IMR-90 (cell line): Measurements from ENCODE around the gene TRAF3. TPM values are rescaled to one million over a fixed set of nuclear protein-coding genes. Genes with fewer than 3 reads are reported as not detected.

ENCODE experiments used
- ATAC-seq: fragments of 200-7000 bp; cut with Tn5 transposase; 2 replicates; pipeline ENCODE4 v1.9.1; 2020; ENCODE audit warnings: low read depth, mild to moderate bottlenecking, moderate library complexity
- BruUV-seq: library from RNA; stranded (reverse); fragments of 400-500 nt; replicated peaks from 2 replicates; lab custom pipeline; 2021; lab: Mats Ljungman, UMichigan
- CTCF ChIA-PET: fragments of 300-600 bp; formaldehyde crosslinking; extraction: SDS; loops from one replicate; lab custom pipeline; 2021; ENCODE audit warnings: antibody characterized with exemption; lab: Yijun Ruan, JAX
- POLR2A ChIA-PET: fragments of 300-600 bp; sonication (Branson Sonifier 250); formaldehyde crosslinking; loops from one replicate; lab custom pipeline; 2022; ENCODE audit warnings: antibody characterized with exemption; ENCODE audit not compliant: unreplicated experiment; lab: Charles Lee
- DNase-seq: peaks from one replicate; pipeline ENCODE4 v3.0.0; 2013
- H2AFZ ChIP-seq: replicated peaks from 2 replicates; pipeline ENCODE3; 2013; ENCODE audit warnings: low read length, mild to moderate bottlenecking; ENCODE audit not compliant: poor library complexity
- H2AK5ac ChIP-seq: 2 replicates; pipeline ENCODE4 v1.6.1; 2013; ENCODE audit warnings: low read depth, low read length, inconsistent platforms
- H2AK9ac ChIP-seq: replicated peaks from 2 replicates; pipeline ENCODE3; 2013; ENCODE audit warnings: mild to moderate bottlenecking, low read depth, low read length, moderate library complexity; ENCODE audit not compliant: poor library complexity
- H2BK120ac ChIP-seq: 2 replicates; pipeline ENCODE4 v1.6.1; 2013; ENCODE audit warnings: low read depth, low read length, inconsistent platforms
- H2BK15ac ChIP-seq: 3 replicates; pipeline ENCODE4 v1.6.1; 2013; ENCODE audit warnings: low read depth, low read length, inconsistent platforms
- H2BK20ac ChIP-seq: 2 replicates; pipeline ENCODE4 v1.6.1; 2013; ENCODE audit warnings: low read depth, mild to moderate bottlenecking, inconsistent platforms, low read length, moderate library complexity
- H2BK5ac ChIP-seq: 2 replicates; pipeline ENCODE4 v1.6.1; 2013; ENCODE audit warnings: mild to moderate bottlenecking, low read depth, low read length, inconsistent platforms; ENCODE audit not compliant: poor library complexity, severe bottlenecking
- H3K14ac ChIP-seq: replicated peaks from 2 replicates; pipeline ENCODE4 v1.6.1; 2013; ENCODE audit warnings: low read depth, low read length, inconsistent platforms
- H3K18ac ChIP-seq: 2 replicates; pipeline ENCODE4 v1.6.1; 2013; ENCODE audit warnings: low read depth, low read length, control low read depth
- H3K23ac ChIP-seq: 2 replicates; pipeline ENCODE4 v1.6.1; 2013; ENCODE audit warnings: low read depth, low read length, inconsistent platforms
- H3K27ac ChIP-seq: 2 replicates; pipeline ENCODE4 v1.5.1; 2013; ENCODE audit warnings: mild to moderate bottlenecking, control low read depth, low read length; ENCODE audit not compliant: insufficient read depth
- H3K27me3 ChIP-seq: 2 replicates; pipeline ENCODE4 v1.6.1; 2013; ENCODE audit warnings: low read length; ENCODE audit not compliant: control insufficient read depth, insufficient read depth
- H3K36me3 ChIP-seq: 2 replicates; pipeline ENCODE4 v1.6.1; 2013; ENCODE audit warnings: low read length, mixed read lengths; ENCODE audit not compliant: control insufficient read depth, insufficient read depth
- H3K4ac ChIP-seq: 2 replicates; pipeline ENCODE4 v1.6.1; 2013; ENCODE audit warnings: low read depth, low read length, inconsistent platforms
- H3K4me1 ChIP-seq: 2 replicates; pipeline ENCODE4 v1.6.1; 2013; ENCODE audit warnings: low read length, mixed read lengths; ENCODE audit not compliant: control insufficient read depth, insufficient read depth
- H3K4me2 ChIP-seq: 2 replicates; pipeline ENCODE4 v1.6.1; 2013; ENCODE audit warnings: low read depth, mild to moderate bottlenecking, control low read depth, low read length, moderate library complexity
- H3K4me3 ChIP-seq: 2 replicates; pipeline ENCODE4 v1.5.1; 2013; ENCODE audit warnings: low read depth, mild to moderate bottlenecking, control low read depth, low read length, moderate library complexity; ENCODE audit not compliant: insufficient read depth
- H3K56ac ChIP-seq: 2 replicates; pipeline ENCODE4 v1.6.1; 2013; ENCODE audit warnings: low read length, inconsistent platforms; ENCODE audit not compliant: insufficient read depth; ENCODE audit errors: extremely low read depth
- H3K79me1 ChIP-seq, 2 experiments: 2 replicates each; pipeline ENCODE4 v1.6.1; 2013; ENCODE audit warnings: low read length in 2 of 2, inconsistent platforms in 1 of 2, low read depth in 1 of 2
- H3K9ac ChIP-seq: 2 replicates; pipeline ENCODE4 v1.6.1; 2013; ENCODE audit warnings: low read depth, low read length, control low read depth
- H3K9me1 ChIP-seq: 2 replicates; pipeline ENCODE4 v1.6.1; 2013; ENCODE audit warnings: low read length, inconsistent platforms; ENCODE audit not compliant: insufficient read depth
- H3K9me3 ChIP-seq: 2 replicates; pipeline ENCODE4 v1.6.1; 2013; ENCODE audit warnings: low read length; ENCODE audit not compliant: control insufficient read depth, insufficient read depth
- H4K20me1 ChIP-seq: 2 replicates; pipeline ENCODE4 v1.6.1; 2013; ENCODE audit warnings: low read length, inconsistent platforms; ENCODE audit not compliant: insufficient read depth
- H4K5ac ChIP-seq: 2 replicates; pipeline ENCODE4 v1.6.1; 2013; ENCODE audit warnings: mild to moderate bottlenecking, low read depth, low read length, control low read depth
- H4K8ac ChIP-seq, 2 experiments: 2 replicates each; pipeline ENCODE4 v1.6.1; 2013; ENCODE audit warnings: low read depth in 2 of 2, low read length in 2 of 2, control low read depth in 1 of 2, inconsistent platforms in 1 of 2
- H4K91ac ChIP-seq: 2 replicates; pipeline ENCODE4 v1.6.1; 2013; ENCODE audit warnings: low read depth, low read length, inconsistent platforms; ENCODE audit not compliant: insufficient read depth
- CEBPB ChIP-seq: IDR thresholded peaks from 2 replicates; pipeline ENCODE4 v1.6.1; 2012; ENCODE audit warnings: low read depth, low read length, improper control_type of control experiment
- CHD1 ChIP-seq: IDR thresholded peaks from 2 replicates; pipeline ENCODE4 v1.6.1; 2012; ENCODE audit warnings: low read depth, low read length, improper control_type of control experiment
- MAFK ChIP-seq: IDR thresholded peaks from 2 replicates; pipeline ENCODE4 v1.6.1; 2012; ENCODE audit warnings: low read depth, low read length, improper control_type of control experiment
- RCOR1 ChIP-seq: IDR thresholded peaks from 2 replicates; pipeline ENCODE4 v1.6.1; 2012; ENCODE audit warnings: mild to moderate bottlenecking, low read length, improper control_type of control experiment; ENCODE audit not compliant: insufficient replicate concordance
- WGBS, 2 experiments: methylation state at CpG; one replicate each; pipeline versions ENCODE4 v1.1.5 to v1.1.7; 2013; ENCODE audit warnings: missing lambda C conversion rate in 2 of 2; ENCODE audit not compliant: insufficient read length in 1 of 2; ENCODE audit errors: extremely low coverage in 2 of 2; 5-methylcytosine and 5-hydroxymethylcytosine counted together
- dilution Hi-C: fragments of 300-500 bp; cut with HindIII; formaldehyde crosslinking; loops from one replicate; pipeline ENCODE4 v1.14.3; 2018; ENCODE audit warnings: low sequenced_read_pairs; ENCODE audit not compliant: unreplicated experiment
- in situ Hi-C: fragments of 300-500 bp; cut with MboI; formaldehyde crosslinking; loops from 3 replicates; pipeline ENCODE4 v1.14.3; 2019; ENCODE audit warnings: low sequenced_read_pairs, inconsistent platforms, mixed read lengths
- intact Hi-C: fragments of 100-400 bp; cut with micrococcal nuclease; formaldehyde crosslinking; loops from 2 replicates; pipeline ENCODE4 v1.10.0; 2022
- polyA plus RNA-seq, 3 experiments: library from polyadenylated mRNA; depleted of rRNA; stranded (reverse); fragments of >200 nt; gene quantifications; 2 replicates each; pipeline ENCODE4 v1.2.3, GENCODE V29; 2012; ENCODE audit warnings: low replicate concordance in 1 of 3
- total RNA-seq: library from RNA; depleted of rRNA; stranded (reverse); fragments of >200 nt; gene quantifications from 2 replicates; pipeline ENCODE4 v1.2.3, GENCODE V29; 2012
- TF ChIP-seq, protein P1 (sequence below): conservative IDR thresholded peaks from 2 replicates; pipeline ENCODE4 v1.5.1; 2012; ENCODE audit warnings: mild to moderate bottlenecking, low read depth, low read length, improper control_type of control experiment

The TRAF3 gene
- total and polyA plus RNA-seq, 2 of the 4 experiments (the other 2 are of a cell fraction): 21.2 to 25.3 TPM

DNA sequence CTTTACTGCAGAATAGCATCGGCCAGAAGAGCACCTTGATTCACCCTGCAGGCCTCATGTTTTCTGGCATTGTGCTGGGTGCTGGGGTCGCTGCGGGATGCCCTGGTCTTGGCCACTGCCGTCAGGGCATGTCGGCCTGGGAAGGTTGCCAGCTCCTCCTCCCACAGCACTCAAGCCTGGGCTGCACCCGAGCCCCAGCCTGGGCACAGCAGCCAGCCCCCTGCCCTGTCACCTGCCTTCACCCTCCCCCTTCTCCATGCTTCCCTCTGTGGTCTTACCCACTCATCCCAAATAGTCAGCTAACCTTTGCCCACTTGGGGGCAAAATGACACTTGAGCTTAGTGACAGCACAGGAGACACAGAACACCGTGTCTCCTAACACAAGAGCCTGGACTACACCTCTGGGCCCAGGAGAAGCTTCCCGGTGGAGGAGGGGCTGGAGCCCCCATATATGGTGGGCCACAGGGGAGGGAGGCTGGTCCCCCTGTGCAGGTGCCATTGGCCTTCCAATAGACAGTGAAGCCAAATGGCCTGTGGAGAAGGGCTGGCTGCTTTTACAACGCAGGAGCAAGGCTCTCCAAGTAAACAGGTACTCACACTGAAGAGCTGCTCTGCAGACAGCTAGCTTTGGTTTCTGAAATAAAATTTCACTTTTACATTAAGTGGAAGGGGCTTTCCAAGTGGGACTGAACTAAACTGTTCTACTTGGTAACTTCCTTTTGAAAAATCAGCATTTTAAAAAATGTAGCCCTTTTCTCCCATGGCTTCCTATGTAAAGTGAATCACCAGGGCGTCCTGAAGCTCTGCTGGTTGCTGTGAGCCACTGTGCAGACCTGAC, 94.0 kb downstream of the TRAF3 start:
- WGBS, 2 experiments: 93% methylated on average over 3 of the region's 10 CpGs; no CpG with 5 or more reads in 1 of the 2 experiments
- dilution Hi-C loops (no loop called here), in situ Hi-C loops (no loop called here), intact Hi-C loops (no loop called here)
- Histone ChIP-seq H3K79me1 (peaks cover 0 to 21% of the 10 kb centered on the region in 2 experiments; a peak in 3 of 4 replicates), H3K27ac (no peak overlapping the region), H3K4ac (no peak overlapping the region), H4K8ac (no peak overlapping the region), H3K9me3 (no peaks in the 10 kb centered on the region), H3K36me3 (peaks cover 10% of the 10 kb centered on the region), H3K27me3 (no peaks in the 10 kb centered on the region), H3K9me1 (peaks cover 14% of the 10 kb centered on the region), H2BK5ac (no peak overlapping the region), H3K9ac (no peak overlapping the region), H3K23ac (no peak overlapping the region), H3K18ac (no peak overlapping the region), H4K20me1 (no peaks in the 10 kb centered on the region), H4K5ac (no peak overlapping the region), H3K56ac (no peak overlapping the region), H3K4me3 (no peak overlapping the region), H2BK20ac (no peak overlapping the region), H4K91ac (no peak overlapping the region), H3K14ac (no peak overlapping the region), H2AFZ (no peak overlapping the region), H2AK9ac (no peak overlapping the region), H2BK15ac (no peak overlapping the region), H3K4me1 (no peaks in the 10 kb centered on the region), H3K4me2 (no peak overlapping the region), H2AK5ac (no peak overlapping the region), H2BK120ac (no peak overlapping the region)
- no TSS peak for BruUV-seq
- POLR2A ChIA-PET: no interaction called here
- DNase-seq (no peak), ATAC-seq (no peak)
- CTCF ChIA-PET: interaction anchor here (0.6 kb wide), 1 partner anchor 185 kb away, joined by 3 read pairs; no protein-coding TSS in a partner anchor
- no peak for TF ChIP-seq CHD1
- no peak for TF ChIP-seq CEBPB
- TF ChIP-seq MAFK: no peak
- TF ChIP-seq, protein P1, sequence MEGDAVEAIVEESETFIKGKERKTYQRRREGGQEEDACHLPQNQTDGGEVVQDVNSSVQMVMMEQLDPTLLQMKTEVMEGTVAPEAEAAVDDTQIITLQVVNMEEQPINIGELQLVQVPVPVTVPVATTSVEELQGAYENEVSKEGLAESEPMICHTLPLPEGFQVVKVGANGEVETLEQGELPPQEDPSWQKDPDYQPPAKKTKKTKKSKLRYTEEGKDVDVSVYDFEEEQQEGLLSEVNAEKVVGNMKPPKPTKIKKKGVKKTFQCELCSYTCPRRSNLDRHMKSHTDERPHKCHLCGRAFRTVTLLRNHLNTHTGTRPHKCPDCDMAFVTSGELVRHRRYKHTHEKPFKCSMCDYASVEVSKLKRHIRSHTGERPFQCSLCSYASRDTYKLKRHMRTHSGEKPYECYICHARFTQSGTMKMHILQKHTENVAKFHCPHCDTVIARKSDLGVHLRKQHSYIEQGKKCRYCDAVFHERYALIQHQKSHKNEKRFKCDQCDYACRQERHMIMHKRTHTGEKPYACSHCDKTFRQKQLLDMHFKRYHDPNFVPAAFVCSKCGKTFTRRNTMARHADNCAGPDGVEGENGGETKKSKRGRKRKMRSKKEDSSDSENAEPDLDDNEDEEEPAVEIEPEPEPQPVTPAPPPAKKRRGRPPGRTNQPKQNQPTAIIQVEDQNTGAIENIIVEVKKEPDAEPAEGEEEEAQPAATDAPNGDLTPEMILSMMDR: no peak
- no peak for TF ChIP-seq RCOR1
